ENCODE data around the gene CASQ1.

The CASQ1 gene

GRCh38 chr1:160228431-160228830 is 38.1 kb downstream of the CASQ1 start:
- DNase-seq (ENCODE audit: low spot score in 2 of 2): no peak
- Histone ChIP-seq H3K9me3 (no peaks in the 10 kb centered on the region), H3K27me3 (ENCODE audit: low read depth) (no peaks in the 10 kb centered on the region), H3K4me3 (no peak overlapping the region), H3K36me3 (replicated peaks) (peaks cover 78% of the 10 kb centered on the region), H3K4me1 (no peaks in the 10 kb centered on the region)
- in situ Hi-C loops (cut with MboI; ENCODE audit: low sequenced_read_pairs): loop anchor here (25.0 kb wide), 1 partner anchor 291 kb away; the partner anchor contains the start of genes IGSF9 and TAGLN2

- Histone ChIP-seq H3K4me1 (no peaks in the 10 kb centered on the region), H3K27me3 (ENCODE audit: low read depth) (no peaks in the 10 kb centered on the region), H3K36me3 (replicated peaks) (peaks cover 58% of the 10 kb centered on the region), H3K4me3 (no peak overlapping the region), H3K9me3 (no peaks in the 10 kb centered on the region)
- in situ Hi-C loops (cut with MboI; ENCODE audit: low sequenced_read_pairs): loop anchor here (25.0 kb wide), 1 partner anchor 296 kb away; the partner anchor contains the start of genes IGSF9 and TAGLN2
- no peak for DNase-seq (ENCODE audit: low spot score in 2 of 2)
Measured at GRCh38 chr1:160232911-160233310, 42.5 kb downstream of the CASQ1 start.

GRCh38 chr1:160236806-160237205 is 46.4 kb downstream of the CASQ1 start:
- Histone ChIP-seq H3K27me3 (ENCODE audit: low read depth) (no peaks in the 10 kb centered on the region), H3K36me3 (replicated peaks) (peaks cover 64% of the 10 kb centered on the region), H3K4me3 (no peak overlapping the region), H3K9me3 (no peaks in the 10 kb centered on the region), H3K4me1 (no peaks in the 10 kb centered on the region)
- in situ Hi-C loops (cut with MboI; ENCODE audit: low sequenced_read_pairs): loop anchor here (25.0 kb wide), 1 partner anchor 300 kb away; the partner anchor contains the start of genes IGSF9 and TAGLN2
- DNase-seq (ENCODE audit: low spot score in 2 of 2): no peak

- Histone ChIP-seq H3K9me3 (no peaks in the 10 kb centered on the region), H3K4me1 (no peaks in the 10 kb centered on the region), H3K36me3 (replicated peaks) (peaks cover 64% of the 10 kb centered on the region), H3K27me3 (ENCODE audit: low read depth) (no peaks in the 10 kb centered on the region), H3K4me3 (no peak overlapping the region)
- DNase-seq (ENCODE audit: low spot score in 2 of 2): no peak
- in situ Hi-C loops (cut with MboI; ENCODE audit: low sequenced_read_pairs): loop anchor here (25.0 kb wide), 1 partner anchor 300 kb away; the partner anchor contains the start of genes IGSF9 and TAGLN2
Measured at GRCh38 chr1:160237558-160237957, 47.2 kb downstream of the CASQ1 start.

GRCh38 chr1:160238408-160238807 is 48.0 kb downstream of the CASQ1 start:
- H3K9me3 ChIP-seq: no peaks in the 10 kb centered on the region
- no peaks in the 10 kb centered on the region for H3K27me3 ChIP-seq (ENCODE audit: low read depth)
- no peak for DNase-seq (ENCODE audit: low spot score in 2 of 2)
- in situ Hi-C loops (cut with MboI; ENCODE audit: low sequenced_read_pairs): loop anchor here (25.0 kb wide), 1 partner anchor 301 kb away; the partner anchor contains the start of genes IGSF9 and TAGLN2
- H3K4me3 ChIP-seq: no peak overlapping the region
- peaks cover 60% of the 10 kb centered on the region for H3K36me3 ChIP-seq (replicated peaks)
- no peaks in the 10 kb centered on the region for H3K4me1 ChIP-seq

GRCh38 chr1:160239582-160240299 is 49.4 kb downstream of the CASQ1 start:
- Histone ChIP-seq H3K36me3 (replicated peaks) (peaks cover 62% of the 10 kb centered on the region), H3K9me3 (no peaks in the 10 kb centered on the region), H3K4me1 (peaks cover 2% of the 10 kb centered on the region), H3K4me3 (no peak overlapping the region), H3K27me3 (ENCODE audit: low read depth) (no peaks in the 10 kb centered on the region)
- in situ Hi-C loops (cut with MboI; ENCODE audit: low sequenced_read_pairs): loop anchor here (10.0 to 25.0 kb wide), 2 partner anchors 135 to 302 kb away; partner anchors contain the start of genes IGSF9 and TAGLN2
- no peak for DNase-seq (ENCODE audit: low spot score in 2 of 2)

GRCh38 chr1:160243767-160244166 is 53.4 kb downstream of the CASQ1 start:
- no peaks in the 10 kb centered on the region for H3K27me3 ChIP-seq (ENCODE audit: low read depth)
- peaks cover 35% of the 10 kb centered on the region for H3K36me3 ChIP-seq (replicated peaks)
- no peak overlapping the region for H3K4me3 ChIP-seq
- peaks cover 11% of the 10 kb centered on the region for H3K4me1 ChIP-seq
- H3K9me3 ChIP-seq: no peaks in the 10 kb centered on the region
- in situ Hi-C loops (cut with MboI; ENCODE audit: low sequenced_read_pairs): loop anchor here (10.0 to 25.0 kb wide), 2 partner anchors 139 to 306 kb away; partner anchors contain the start of genes IGSF9 and TAGLN2
- no peak for DNase-seq (ENCODE audit: low spot score in 2 of 2)

GRCh38 chr1:160244209-160244608 is 53.8 kb downstream of the CASQ1 start:
- no peak for DNase-seq (ENCODE audit: low spot score in 2 of 2)
- H3K9me3 ChIP-seq: no peaks in the 10 kb centered on the region
- H3K4me1 ChIP-seq: peaks cover 11% of the 10 kb centered on the region
- no peaks in the 10 kb centered on the region for H3K27me3 ChIP-seq (ENCODE audit: low read depth)
- in situ Hi-C loops (cut with MboI; ENCODE audit: low sequenced_read_pairs): loop anchor here (10.0 to 25.0 kb wide), 2 partner anchors 139 to 307 kb away; partner anchors contain the start of genes IGSF9 and TAGLN2
- peaks cover 30% of the 10 kb centered on the region for H3K36me3 ChIP-seq (replicated peaks)
- no peak overlapping the region for H3K4me3 ChIP-seq

GRCh38 chr1:160245434-160245833 is 55.1 kb downstream of the CASQ1 start:
- H3K4me3 ChIP-seq: no peak overlapping the region
- in situ Hi-C loops (cut with MboI; ENCODE audit: low sequenced_read_pairs): loop anchor here (10.0 to 25.0 kb wide), 2 partner anchors 141 to 308 kb away; partner anchors contain the start of genes IGSF9 and TAGLN2
- DNase-seq (ENCODE audit: low spot score in 2 of 2): no peak
- no peaks in the 10 kb centered on the region for H3K9me3 ChIP-seq
- H3K27me3 ChIP-seq (ENCODE audit: low read depth): no peaks in the 10 kb centered on the region
- H3K4me1 ChIP-seq: peaks cover 11% of the 10 kb centered on the region
- peaks cover 18% of the 10 kb centered on the region for H3K36me3 ChIP-seq (replicated peaks)

- no peak for DNase-seq (ENCODE audit: low spot score in 2 of 2)
- in situ Hi-C loops (cut with MboI; ENCODE audit: low sequenced_read_pairs): loop anchor here (10.0 to 25.0 kb wide), 2 partner anchors 142 to 310 kb away; partner anchors contain the start of genes IGSF9 and TAGLN2
- no peaks in the 10 kb centered on the region for H3K9me3 ChIP-seq
Measured at GRCh38 chr1:160247053-160247452, 56.7 kb downstream of the CASQ1 start.

GRCh38 chr1:160251011-160251410 is 60.6 kb downstream of the CASQ1 start:
- no peaks in the 10 kb centered on the region for H3K4me1 ChIP-seq
- in situ Hi-C loops (cut with MboI; ENCODE audit: low sequenced_read_pairs): no loop called here
- H3K27me3 ChIP-seq (ENCODE audit: low read depth): no peaks in the 10 kb centered on the region
- no peak overlapping the region for H3K4me3 ChIP-seq
- H3K9me3 ChIP-seq: no peaks in the 10 kb centered on the region
- no peak for DNase-seq (ENCODE audit: low spot score in 2 of 2)
- H3K36me3 ChIP-seq (replicated peaks): peaks cover 3% of the 10 kb centered on the region; the same call in 1 of the 2 replicates

More at GRCh38 chr1:160247053-160247452, 56.7 kb downstream of the CASQ1 start:
- Histone ChIP-seq H3K27me3 (ENCODE audit: low read depth) (no peaks in the 10 kb centered on the region), H3K4me3 (no peak overlapping the region), H3K4me1 (peaks cover 11% of the 10 kb centered on the region), H3K36me3 (replicated peaks) (peaks cover 12% of the 10 kb centered on the region)

All from HAP-1 (cell line).